Heart left ventricle (tissue), 16 donors: Measurements from ENCODE around the gene IGHMBP2. TPM values are rescaled to one million over a fixed set of nuclear protein-coding genes. Genes with fewer than 3 reads are reported as not detected.

ENCODE experiments used
- ATAC-seq, 4 donors: fragments of 200-7000 bp; cut with Tn5 transposase; one replicate each; pipeline ENCODE4 v1.9.1; 2020 to 2022; ENCODE audit warnings: moderate library complexity in 4 of 4, mild to moderate bottlenecking in 3 of 4, moderate number of reproducible peaks in 1 of 4
- DNase-seq, 5 donors: peaks; one replicate each; pipeline ENCODE4 v3.0.0-alpha.2; 2020
- H3K27ac ChIP-seq, 12 donors: fragments of 200-600 bp; sonication (generic) in 4 of 12; one replicate each; pipeline versions ENCODE4 v1.5.0 to v1.8.0; 2016 to 2022; ENCODE audit warnings: mild to moderate bottlenecking in 2 of 12
- H3K27me3 ChIP-seq, 9 donors: fragments of 200-600 bp; sonication (generic) in 2 of 9; one replicate each; pipeline versions ENCODE4 v1.5.1 to v1.8.0; 2016 to 2022; ENCODE audit warnings: mild to moderate bottlenecking in 3 of 9
- H3K36me3 ChIP-seq, 9 donors: fragments of 200-600 bp; sonication (generic) in 2 of 9; one replicate each; pipeline versions ENCODE4 v1.5.0 to v1.8.0; 2018 to 2022; ENCODE audit warnings: mild to moderate bottlenecking in 2 of 9
- H3K4me1 ChIP-seq, 12 donors: fragments of 200-600 bp; sonication (generic) in 4 of 12; one replicate each; pipeline versions ENCODE4 v1.5.0 to v1.8.0; 2016 to 2022; ENCODE audit warnings: mild to moderate bottlenecking in 3 of 12
- H3K4me3 ChIP-seq, 12 donors: fragments of 200-600 bp; sonication (generic) in 4 of 12; one replicate each; pipeline versions ENCODE4 v1.5.0 to v1.8.0; 2017 to 2022; ENCODE audit warnings: mild to moderate bottlenecking in 9 of 12, moderate library complexity in 4 of 12
- H3K9me3 ChIP-seq, 12 donors: fragments of 200-600 bp; sonication (generic) in 4 of 12; one replicate each; pipeline versions ENCODE4 v1.5.0 to v1.8.0; 2016 to 2022; ENCODE audit warnings: mild to moderate bottlenecking in 1 of 12
- CTCF ChIP-seq, 12 donors: fragments of 200-600 bp; sonication (generic) in 4 of 12; IDR thresholded peaks; one replicate each; pipeline versions ENCODE4 v1.5.0 to v1.8.0; 2018 to 2022; ENCODE audit warnings: antibody characterized with exemption in 12 of 12, mild to moderate bottlenecking in 5 of 12
- POLR2A ChIP-seq, 2 donors: fragments of 450-650 bp; IDR thresholded peaks; one replicate each; pipeline ENCODE4 v1.6.1; 2017; ENCODE audit warnings: antibody characterized with exemption in 2 of 2, mild to moderate bottlenecking in 2 of 2, moderate library complexity in 2 of 2
- WGBS, 4 donors: extraction: QIAGEN DNeasy Blood & Tissue Kit in 2 of 4; methylation state at CpG; one replicate each; pipeline versions ENCODE4 v1.1.5 to v1.1.7; 2013 to 2018; 5-methylcytosine and 5-hydroxymethylcytosine counted together
- intact Hi-C, 10 donors: fragments of 100-400 bp; cut with DNase I; formaldehyde crosslinking; loops; one replicate each; pipeline versions ENCODE4 v1.11.1 to v1.14.2; 2022
- polyA plus RNA-seq, 2 donors: library from polyadenylated mRNA; stranded (reverse); fragments of 200-250 nt; gene quantifications; one replicate each; pipeline ENCODE4 v1.2.3, GENCODE V29; 2013
- total RNA-seq, 9 donors: library from RNA; depleted of rRNA in 2 of 9; stranded (reverse); fragments of >200 nt in 2 of 9; fragmentation: NEBNext Ultra II Directional in 3 of 9; extraction: Animal tissue kit (Norgen Biotek cat#: 25700) in 3 of 9; gene quantifications; one replicate each; pipeline versions ENCODE4 v1.1.0 to v1.2.4, GENCODE V29; 2016 to 2023
- donor health status: ischemic (EF 13 %, LVEDD 7.1; RV severe dilation, severe dysfunction).
- donor health status: healthy with polysubstance abuse.
- donor health status: DM: no; HTN: yes; CAD: no.
- donor health status: DM: no; HTN: no; CAD: no.
- donor health status: ischemic (EF 25% LVEDD 6.9; RV normal size, moderate dysfunction).
- donor health status: ischemic (EF 25% LVEDD 5.7; RV mildly dilated, moderate dysfunction).
- donor health status: healthy.
- donor health status: DM: yes; HTN: yes; CAD: no.
- donor health status: ischemic (EF 35%, LVEDD 5.7; RV mildly dilated, moderate dysfunction).
- donor health status: nonischemic (EF 11% LVEDD 7.7; RV severe dilation, severe dysfunction).
- donor health status: DM: yes; HTN: yes; CAD: no.
- donor health status: PGD.
- donor health status: ischemic (EF 29% LVEDD 5.4; RV normal size, mild dysfunction).
- donor health status: nonischemic (EF 23%, LVEDD 6.1; RV moderate dilation, normal function).

The IGHMBP2 gene
- total and polyA plus RNA-seq, 11 donors = 8.3 to 18.9 (median 12.6) TPM

GRCh38 chr11:68962527-68963250, 59.0 kb downstream of the IGHMBP2 start:
- WGBS, 4 donors = 76 to 82% (median 80%) methylated on average over 16 of the region's 16 CpGs
- no peak for ATAC-seq
- no peak for DNase-seq

GRCh38 chr11:68963779-68964178, 60.1 kb downstream of the IGHMBP2 start:
- 59 to 93% (median 84%) methylated on average over 1 to 3 of the region's 3 CpGs for WGBS, 4 donors
- DNase-seq = no peak
- TF ChIP-seq POLR2A (IDR thresholded peaks at IDR 0.05) (no peak), CTCF (IDR thresholded peaks at IDR 0.05) (no peak)

More at GRCh38 chr11:68962527-68963250, 59.0 kb downstream of the IGHMBP2 start:
- intact Hi-C loops = loop anchor here in 1 of 10 donors (10.0 kb wide), 1 partner anchor 298 kb away; no protein-coding TSS in a partner anchor
- Histone ChIP-seq H3K4me3 (no peak overlapping the region), H3K27ac (no peak overlapping the region), H3K9me3 (no peaks in the 10 kb centered on the region), H3K36me3 (no peaks in the 10 kb centered on the region), H3K4me1 (no peaks in the 10 kb centered on the region), H3K27me3 (no peaks in the 10 kb centered on the region)
- TF ChIP-seq CTCF (IDR thresholded peaks at IDR 0.05) (no peak), POLR2A (IDR thresholded peaks at IDR 0.05) (no peak)

GRCh38 chr11:68965901-68966853, 62.5 kb downstream of the IGHMBP2 start:
- Histone ChIP-seq H3K36me3 (no peaks in the 10 kb centered on the region), H3K4me3 (no peak overlapping the region), H3K4me1 (no peaks in the 10 kb centered on the region), H3K27ac (no peak overlapping the region), H3K9me3 (no peaks in the 10 kb centered on the region), H3K27me3 (peaks cover 0 to 5% (median 0%) of the 10 kb centered on the region in 9 donors)
- TF ChIP-seq POLR2A (IDR thresholded peaks at IDR 0.05) (no peak), CTCF (IDR thresholded peaks at IDR 0.05) (no peak)
- 74 to 91% (median 85%) methylated on average over 12 to 15 of the region's 15 CpGs for WGBS, 4 donors
- intact Hi-C loops = loop anchor here in 1 of 10 donors (10.0 kb wide), 1 partner anchor 301 kb away; no protein-coding TSS in a partner anchor
- ATAC-seq = no peak
- peak in 1 of 5 donors; percentile 8 for DNase-seq

More at GRCh38 chr11:68963779-68964178, 60.1 kb downstream of the IGHMBP2 start:
- Histone ChIP-seq H3K36me3 (no peaks in the 10 kb centered on the region), H3K4me3 (no peak overlapping the region), H3K27ac (no peak overlapping the region), H3K4me1 (no peaks in the 10 kb centered on the region), H3K27me3 (no peaks in the 10 kb centered on the region), H3K9me3 (no peaks in the 10 kb centered on the region)
- peak; percentile 54 to 69 (median 66) for ATAC-seq
- intact Hi-C loops = loop anchor here in 1 of 10 donors (10.0 kb wide), 1 partner anchor 299 kb away; no protein-coding TSS in a partner anchor
